H54 (cell line): ENCODE data around the gene CALY.

ENCODE experiments used
- DNase-seq: peaks from one replicate; pipeline ENCODE4 v3.0.0; 2011; ENCODE audit warnings: low spot score, mixed read lengths; ENCODE audit not compliant: insufficient read length
- FAIRE-seq: peaks from 3 replicates; lab custom pipeline; 2011; peaks lifted over from hg19 to GRCh38; lab: Jason Lieb, UNC
- POLR2A ChIP-seq: IDR thresholded peaks from 2 replicates; pipeline ENCODE4 v1.6.1; 2011; ENCODE audit warnings: low read depth, mild to moderate bottlenecking, low read length

CALY gene

DNA sequence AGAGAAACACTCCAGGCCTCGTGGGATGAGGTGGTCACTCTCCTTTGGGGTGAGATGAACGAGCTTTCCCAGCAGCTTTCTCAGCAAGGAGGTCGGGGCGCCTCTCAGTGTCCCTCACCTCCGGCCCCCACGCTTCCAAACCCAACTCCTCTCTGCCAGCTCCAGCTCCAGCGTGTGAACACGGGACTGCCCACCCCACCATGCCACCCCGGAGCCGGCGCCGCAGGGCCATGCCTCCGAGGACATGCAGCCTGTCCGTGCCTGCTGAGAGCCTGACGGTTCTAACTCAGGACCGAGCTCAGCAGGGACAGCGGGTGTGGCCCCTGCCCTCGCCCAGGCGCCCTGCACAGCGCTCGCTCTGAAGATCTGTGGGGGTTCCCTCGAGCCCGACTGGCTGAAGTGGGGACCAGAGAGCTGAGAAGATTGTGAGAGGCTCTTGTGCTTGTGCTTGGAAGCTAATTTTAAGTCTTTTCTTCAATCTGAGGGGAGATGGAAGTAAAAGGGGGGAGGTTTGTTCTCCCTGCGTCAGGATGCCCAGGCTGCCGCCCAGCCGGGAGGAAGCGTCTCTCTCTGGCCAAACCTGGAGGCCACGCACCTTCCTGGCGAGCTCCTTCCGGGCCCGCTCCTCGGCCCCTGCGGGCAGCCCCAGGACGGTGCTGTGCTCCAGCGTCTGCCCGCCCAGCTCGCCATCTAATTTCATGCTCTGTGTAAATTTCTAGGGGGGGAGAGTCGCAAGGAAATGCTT lies 54.9 kb downstream of the CALY start:
- no peak for DNase-seq
- no peak for FAIRE-seq
- TF ChIP-seq POLR2A, result no peak

DNA sequence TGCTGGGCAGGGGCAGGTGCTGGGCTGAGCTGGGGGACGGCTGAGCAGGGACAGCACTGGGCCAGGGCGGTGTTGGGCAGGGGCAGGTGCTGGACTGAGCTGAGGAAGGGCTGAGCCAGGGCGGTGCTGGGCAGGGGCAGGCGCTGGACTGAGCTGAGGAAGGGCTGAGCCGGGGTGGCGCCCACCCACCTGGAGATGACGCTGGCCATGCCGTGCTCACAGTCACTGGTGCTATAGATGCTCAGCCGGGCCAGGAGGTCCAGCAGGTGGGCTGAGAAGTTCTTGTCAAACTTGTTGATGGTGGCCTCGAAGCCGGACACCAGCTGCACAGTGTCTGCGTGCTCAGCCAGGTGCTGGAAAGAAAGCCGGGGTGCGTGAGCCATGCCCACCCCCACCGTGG lies 55.6 kb downstream of the CALY start:
- DNase-seq (no peak), FAIRE-seq (no peak)
- no peak for TF ChIP-seq POLR2A

DNA sequence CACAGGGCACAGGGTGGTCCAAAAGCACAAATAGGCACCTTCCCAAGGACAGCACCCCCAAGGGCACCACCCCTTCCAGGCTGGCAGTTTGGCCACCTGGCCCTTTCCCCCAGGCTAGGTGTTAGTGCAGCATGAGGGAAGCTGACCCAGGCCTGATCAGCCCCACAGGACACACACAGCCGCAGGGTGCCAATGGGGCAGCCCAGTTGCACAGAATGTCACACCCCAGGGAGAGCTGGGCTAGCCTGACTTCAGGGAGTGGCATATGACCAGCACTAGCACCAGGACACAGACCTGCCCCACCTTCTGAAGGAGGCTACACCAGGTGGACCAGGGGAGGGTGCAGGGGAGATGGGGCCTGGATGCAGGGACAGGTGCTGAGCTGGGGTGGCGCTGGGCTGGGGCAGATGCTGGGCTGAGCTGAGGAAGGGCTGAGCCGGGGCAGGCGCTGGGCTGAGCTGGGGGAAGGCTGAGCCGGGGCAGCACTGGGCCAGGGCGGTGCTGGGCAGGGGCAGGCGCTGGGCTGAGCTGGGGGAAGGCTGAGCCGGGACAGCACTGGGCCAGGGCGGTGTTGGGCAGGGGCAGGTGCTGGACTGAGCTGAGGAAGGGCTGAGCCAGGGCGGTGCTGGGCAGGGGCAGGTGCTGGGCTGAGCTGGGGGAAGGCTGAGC lies 56.2 kb downstream of the CALY start:
- no peak for DNase-seq
- no peak for FAIRE-seq
- TF ChIP-seq POLR2A, result no peak

DNA sequence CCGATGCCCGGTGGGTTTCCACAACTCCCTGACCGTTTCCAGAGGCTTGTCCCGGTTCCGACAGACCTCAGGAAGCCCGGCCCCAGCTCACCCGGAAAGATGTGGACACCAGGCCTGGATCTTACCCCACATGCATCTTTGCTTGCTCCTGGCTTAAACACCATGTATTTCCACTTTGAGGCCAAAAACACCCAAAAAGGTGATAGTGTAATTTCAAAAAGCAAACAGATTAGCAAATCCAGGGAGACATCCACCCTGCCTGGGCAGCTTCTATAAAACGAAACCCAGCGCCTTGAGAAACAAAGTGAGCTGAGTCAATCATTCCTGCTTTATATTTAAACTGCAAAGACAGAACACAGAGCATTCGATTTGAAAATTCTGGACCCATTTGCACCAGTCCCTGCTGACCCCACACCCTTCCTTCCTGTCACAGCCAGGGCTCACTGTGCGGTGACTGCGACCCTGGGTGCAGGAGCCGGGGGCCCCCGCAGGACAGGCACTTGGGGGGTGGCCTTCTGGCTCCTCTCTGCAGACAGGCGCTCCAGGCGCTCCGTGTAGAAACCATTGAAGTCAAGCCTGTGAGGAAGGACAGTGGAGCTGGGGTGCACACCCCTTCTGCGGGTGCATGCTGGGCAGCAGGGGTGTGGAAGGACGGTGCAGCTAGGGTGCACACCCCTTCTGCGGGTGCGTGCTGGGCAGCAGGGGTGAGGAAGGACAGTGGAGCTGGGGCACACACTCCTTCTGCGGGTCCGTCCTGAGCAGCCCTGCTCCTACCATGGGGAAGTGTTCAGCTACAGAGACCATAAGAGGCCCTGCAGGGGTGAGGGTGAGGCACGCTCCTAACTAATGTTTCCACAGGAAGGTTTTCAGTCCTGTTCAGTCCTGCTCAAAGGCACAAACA lies 57.1 kb downstream of the CALY start:
- FAIRE-seq, result no peak

DNA sequence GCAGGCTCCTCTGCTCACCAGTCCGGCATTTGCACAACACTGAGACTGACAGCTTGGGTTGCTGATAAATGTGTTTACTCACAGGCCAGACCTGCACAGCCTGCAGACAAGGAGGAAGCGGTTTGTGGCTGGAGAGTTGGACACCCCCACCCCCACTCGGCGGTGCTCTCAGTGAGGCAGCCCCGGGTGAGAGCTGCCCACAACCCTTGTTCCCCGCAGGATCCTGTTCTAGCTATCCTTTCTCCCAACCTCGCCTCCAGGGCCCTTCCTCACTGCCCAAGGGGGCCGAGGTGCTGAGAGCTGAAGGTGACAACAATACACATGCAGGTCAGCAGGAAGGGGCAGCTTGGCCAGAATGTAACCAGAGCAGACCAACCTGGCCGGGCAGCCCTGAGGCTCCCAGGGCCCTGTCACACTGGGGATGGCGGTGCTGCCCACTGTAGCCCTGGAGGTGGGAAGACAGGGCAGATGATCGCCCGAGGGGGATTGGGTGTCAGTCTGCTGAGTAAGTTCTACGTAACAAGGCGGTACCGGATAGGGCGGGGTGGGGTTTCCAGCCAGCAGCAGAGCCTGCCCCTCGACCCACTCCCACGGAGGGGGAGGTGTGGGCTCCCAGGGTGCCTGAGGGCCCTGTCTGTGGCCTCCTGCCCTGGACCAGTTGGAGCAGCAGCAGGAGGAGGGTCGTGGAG lies 58.0 kb downstream of the CALY start:
- DNase-seq (peak; percentile 95), FAIRE-seq (peak; percentile 92)
- no peak for TF ChIP-seq POLR2A

More for the DNA sequence above, 57.1 kb downstream of the CALY start:
- DNase-seq, result no peak
- no peak for TF ChIP-seq POLR2A

DNA sequence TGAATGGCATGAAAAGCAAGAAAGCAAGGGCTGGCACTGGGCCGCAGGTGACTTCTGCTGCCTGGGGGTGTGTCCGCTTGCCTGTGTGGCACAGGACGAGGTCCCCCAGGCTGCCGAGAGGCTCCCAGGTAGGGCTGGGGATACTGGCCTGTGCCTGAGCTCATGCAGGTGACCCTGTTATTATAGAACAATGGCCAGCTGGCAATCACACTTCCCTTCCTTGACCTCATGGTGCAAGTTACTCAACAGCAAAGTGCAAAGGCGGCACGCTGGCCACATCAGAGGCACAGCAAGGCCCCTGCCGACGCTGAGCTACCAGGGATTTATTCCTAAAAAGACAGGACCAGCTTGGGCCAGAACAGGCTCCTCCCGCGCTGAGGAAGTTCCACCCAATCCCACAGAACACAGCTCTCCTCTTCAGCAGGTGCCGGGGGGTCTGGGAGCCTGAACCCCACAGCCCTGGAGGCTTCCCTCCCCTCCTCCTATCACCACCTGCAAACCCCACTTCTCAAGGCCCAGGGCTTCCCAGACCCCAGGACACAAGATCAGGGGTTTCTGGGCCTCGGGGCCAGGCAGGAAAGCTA lies 58.6 kb downstream of the CALY start:
- no peak for DNase-seq
- TF ChIP-seq POLR2A, result no peak
- FAIRE-seq, result no peak

DNA sequence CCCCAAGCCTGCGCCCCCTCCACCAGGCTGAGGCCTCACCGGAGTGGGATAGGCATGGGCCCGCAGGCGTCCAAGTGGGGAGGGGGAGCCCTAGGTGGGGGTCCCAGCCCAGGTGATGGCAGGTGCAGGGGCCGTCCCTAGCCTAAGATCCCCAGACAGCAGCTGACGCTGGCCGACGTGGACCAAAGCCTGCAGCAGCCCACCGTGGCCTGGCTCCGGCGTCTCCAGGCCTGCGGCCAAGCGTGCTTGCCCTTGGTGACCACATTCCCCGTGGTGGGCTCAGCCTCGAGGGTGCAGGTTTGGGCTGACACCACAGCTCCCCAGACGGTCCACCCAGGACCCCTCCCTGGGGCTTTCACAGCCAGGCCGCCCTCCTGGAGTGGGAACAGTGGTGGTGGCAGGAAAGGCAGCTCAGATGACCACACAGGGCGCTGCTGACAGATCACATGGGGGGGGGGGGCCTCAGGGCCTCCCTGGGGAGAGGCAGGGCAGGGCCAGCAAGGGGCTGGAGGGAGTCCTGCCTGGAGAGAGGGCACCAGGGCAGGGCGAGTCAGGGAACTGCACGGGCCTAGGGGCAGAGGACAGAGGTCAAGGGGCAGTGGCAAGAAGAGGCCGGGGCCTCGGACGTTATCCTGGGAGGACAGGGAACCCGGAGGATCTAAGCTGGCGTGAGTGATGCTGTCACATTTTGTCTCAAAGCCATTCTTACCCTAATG lies 59.3 kb downstream of the CALY start:
- FAIRE-seq (no peak), DNase-seq (no peak)
- no peak for TF ChIP-seq POLR2A

DNA sequence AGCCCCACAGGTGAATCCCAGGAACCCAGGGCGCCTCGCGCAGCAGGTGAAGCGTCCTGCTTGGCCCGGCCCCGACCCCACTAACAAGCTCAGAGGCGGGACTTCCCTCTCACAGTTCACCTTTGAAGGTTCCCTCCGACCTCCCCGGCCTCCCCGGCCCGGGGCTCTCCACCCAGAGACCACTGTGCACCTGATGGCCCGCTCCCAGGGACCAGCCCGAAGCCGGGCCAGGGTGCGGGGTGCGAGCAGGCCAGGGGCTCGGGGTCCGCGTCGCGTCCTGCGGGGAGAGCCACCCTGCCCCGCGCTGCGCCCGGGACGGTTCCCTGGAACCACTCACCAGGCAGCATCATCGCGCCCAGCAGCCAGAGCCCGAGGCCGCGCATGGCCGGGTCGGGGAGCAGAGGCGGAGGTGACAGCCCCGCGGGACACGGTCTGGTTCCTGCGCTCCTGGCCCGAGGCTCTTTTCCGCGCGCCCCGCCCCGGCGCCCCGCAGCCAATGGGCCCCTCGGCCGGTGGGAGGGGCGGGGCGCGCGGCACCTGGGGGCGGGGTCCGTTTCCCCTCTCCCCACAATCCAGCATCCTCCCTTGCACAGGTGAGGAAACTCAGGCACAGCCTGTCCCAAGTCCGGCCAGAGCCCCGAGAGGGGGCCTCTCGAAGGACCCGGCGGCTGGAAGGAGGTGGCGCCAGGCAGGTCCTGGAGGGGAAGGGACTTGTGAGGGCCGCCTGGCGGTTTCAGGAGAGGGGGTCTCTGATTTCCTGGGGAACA lies 60.1 kb downstream of the CALY start, which contains the start of gene ADAM8:
Gene ADAM8, minus strand, starts transcription at position 434 of the 767 bp plus-strand sequence. Its CDS starts 51 bp downstream, at position 383.
- no peak for TF ChIP-seq POLR2A
- no peak for DNase-seq
- no peak for FAIRE-seq

DNA sequence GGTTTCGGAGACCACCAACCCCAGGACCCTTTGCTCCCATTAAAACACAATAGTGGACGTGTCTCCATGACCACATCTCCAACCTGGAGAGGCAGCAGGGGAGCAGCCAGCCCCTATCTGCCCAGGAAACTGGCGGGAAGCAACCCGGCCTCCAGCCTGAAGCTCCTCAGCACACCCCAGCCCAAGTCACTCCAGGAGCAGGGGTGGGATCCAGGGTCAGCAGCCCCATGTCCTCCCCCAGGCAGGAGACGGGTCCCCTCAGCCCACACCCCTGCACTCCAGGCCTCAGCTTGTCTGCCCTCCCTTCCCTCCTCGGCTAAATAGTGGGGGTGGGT lies 60.6 kb downstream of the CALY start:
- FAIRE-seq, result no peak
- no peak for TF ChIP-seq POLR2A
- no peak for DNase-seq

DNA sequence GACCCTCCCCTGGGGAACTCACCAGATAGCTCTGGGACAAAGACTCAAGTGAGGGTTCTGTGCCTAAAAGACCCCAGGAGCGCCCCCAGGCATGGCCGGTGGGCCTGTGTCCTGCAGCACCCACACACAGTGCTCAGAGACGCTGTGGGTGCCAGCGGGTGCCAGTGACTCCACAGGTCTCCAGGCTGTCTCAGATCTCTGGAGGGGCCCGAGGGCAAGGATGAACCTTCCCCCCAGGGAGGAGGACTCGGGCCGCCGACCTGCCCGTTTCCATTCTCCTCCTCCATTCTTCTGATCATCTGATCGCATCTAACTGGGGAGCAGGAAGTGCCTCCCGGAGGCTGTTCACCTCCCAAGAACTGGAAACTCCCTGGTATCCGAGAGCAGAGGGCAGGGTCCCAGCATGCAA lies 61.0 kb downstream of the CALY start:
- FAIRE-seq, result no peak
- DNase-seq, result no peak
- TF ChIP-seq POLR2A, result no peak

DNA sequence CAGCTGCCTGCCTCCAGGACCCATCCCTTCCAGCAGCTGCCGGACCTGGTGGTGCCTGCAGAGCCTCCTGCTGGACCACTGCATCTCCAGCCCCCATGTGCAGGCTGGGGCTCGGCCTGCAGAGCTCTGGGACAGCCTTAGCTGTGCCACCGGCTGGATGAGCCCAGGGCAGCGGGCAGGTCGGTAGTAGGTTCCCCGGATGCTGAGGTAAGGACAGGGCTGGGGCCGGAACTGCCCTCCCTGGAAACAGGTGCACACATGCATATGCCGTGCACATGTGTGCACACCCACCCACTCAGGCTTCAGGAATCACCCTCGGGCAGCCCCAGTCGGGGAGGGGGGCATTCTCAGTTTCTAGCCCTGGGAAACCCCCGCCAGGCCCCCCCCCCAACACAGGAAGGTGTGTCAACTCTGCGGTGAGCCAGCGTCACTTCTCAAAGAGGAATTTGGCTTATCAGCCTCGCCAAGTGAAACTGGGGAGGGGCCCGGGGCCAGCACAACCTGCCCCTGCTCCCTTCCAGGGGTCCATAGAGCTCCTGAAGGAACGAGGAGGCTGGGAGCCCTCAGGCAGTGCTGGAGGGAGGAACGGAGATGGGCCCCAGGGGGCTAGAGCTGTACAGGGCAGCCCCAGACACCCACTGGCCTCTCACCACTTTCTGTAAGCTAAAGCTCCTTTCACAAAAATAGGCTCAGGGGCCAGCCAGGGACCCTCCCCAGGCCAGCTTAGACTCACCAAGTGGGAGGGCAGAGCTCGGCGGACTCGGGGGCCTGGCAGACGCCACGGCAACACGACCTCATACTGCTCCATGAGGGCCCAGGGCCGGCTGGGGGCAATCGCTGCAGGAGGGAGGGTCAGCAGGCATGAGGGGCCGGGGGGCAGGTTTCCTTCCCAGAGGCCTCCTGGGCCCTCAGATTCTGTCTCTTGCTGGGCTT lies 61.7 kb downstream of the CALY start:
- DNase-seq, result no peak
- FAIRE-seq, result no peak
- no peak for TF ChIP-seq POLR2A
